ENCODE results near the gene MLLT3.

Gene MLLT3

DNA sequence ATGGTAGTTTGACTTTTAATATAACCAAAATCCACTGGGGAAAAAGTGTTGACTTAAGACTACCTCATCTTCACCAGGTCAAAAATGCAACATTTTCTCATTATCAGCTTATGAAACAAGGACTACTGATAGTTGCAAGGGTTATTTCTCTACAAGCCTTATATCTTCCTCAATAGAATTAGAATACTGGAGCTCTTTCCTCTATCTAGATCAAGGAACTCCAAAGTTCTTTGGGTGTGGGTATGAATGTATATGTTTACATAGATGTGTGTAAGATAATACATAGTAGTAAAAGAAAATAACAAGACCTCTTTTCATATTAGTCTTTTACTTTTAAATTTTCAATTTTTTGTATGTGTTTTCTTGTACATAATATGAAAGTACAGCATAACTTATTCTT, 244.5 kb downstream of the MLLT3 start:
- no peak for DNase-seq (ENCODE audit: low read depth)

DNA sequence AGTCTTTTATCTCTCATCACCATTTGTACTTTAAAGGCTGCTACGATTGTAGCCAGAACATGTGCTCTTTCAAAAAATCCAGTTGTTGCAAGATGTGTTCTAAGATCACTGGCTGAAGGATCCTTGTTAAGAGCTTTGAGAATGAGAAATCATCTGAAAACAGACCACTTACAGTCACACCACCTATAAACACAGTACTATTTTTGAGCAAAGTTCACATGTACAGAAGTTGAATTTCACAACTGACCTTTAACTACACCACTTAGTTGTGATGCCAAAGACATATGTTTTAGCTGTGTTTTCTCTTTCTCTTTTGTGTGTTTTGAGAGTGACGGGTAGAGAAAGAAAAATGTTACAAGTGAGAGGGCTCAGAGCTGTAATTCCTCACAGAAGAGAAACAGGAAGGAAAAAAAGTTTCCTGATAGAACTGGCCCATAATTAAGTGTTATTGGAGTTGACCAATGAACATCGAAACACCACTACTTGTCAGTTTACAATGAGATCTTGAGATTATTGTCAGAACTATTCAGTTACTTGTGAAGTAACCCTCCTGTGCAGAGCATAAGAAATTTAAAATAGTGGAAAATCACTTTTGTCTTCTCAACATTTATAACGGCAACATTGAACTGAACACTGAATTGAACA, 245.4 kb downstream of the MLLT3 start:
- DNase-seq (ENCODE audit: low read depth): no peak

DNA sequence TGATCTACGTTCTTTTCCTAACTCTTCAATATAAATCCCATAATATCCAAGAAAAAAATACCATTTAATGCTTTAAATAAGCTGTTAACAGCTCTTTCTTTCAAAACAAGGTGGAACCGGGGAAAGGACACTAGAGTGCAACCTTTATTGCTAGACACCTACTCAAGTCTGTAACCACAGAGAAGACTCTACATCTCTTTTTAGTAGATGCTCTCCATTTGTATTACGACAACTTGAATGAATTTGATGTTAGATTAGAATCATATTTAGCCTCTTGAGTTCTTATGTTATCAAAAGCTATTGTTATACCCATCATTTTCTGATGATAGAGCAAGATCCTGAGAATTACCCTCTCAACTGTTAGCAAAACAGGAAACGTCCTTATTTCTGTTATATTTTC, 246.3 kb downstream of the MLLT3 start:
- DNase-seq (ENCODE audit: low read depth): no peak

DNA sequence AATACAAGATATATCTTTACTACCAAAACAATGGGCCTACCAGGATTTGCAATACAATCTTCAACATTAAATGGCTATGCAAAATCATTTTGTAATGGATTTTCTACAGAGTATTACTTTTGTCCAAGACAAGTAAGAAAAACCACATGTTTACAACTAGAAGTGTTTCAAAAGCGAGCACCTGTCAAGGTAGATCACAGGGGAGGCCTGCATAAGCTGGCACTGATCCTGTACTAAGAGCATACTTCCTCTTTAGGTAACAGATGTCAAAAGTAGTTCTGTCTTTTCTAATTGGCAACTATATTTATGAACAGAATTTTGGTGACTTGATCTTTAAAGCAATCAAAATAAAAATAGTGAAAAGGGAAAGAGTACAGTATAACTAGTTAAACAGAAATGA, 249.0 kb downstream of the MLLT3 start:
- no peak for DNase-seq (ENCODE audit: low read depth)

DNA sequence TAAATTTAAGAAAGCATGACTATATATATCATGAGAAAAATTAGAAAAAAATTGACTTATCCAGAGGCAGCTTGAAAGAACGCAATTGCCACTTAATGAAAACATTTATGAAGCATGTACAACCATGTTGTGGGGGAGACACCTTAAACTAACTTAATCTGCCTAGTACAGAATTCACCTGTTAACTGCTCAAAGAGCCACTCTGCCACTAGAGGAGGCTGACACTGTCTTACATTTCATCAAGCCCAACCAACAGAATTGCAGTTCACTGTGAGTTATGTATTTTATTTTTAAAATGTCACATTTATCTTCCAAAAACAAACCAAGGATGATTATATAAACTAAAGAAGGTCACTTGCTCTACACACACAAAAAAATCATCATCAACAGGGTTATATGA, 252.9 kb downstream of the MLLT3 start:
- DNase-seq (ENCODE audit: low read depth): no peak

DNA sequence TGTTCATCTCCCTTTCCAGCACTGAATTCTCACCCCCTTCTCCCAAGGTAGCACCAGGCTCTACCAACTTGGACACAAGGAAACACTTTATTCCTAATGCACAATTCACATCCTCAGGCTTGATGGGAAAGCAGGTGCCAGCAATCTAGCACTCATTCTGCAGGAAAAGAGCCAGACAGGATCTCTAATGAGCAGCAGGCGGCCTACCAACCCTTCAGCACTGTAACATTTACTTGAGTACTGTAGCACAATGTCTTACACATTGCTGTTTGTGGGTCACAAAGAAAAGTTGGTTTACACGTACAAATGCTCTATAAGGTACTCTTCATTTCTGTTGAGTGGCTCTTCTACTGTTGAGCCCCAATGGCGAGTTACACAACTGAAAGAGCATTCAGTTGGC, 254.4 kb downstream of the MLLT3 start:
- no peak for DNase-seq (ENCODE audit: low read depth)

DNA sequence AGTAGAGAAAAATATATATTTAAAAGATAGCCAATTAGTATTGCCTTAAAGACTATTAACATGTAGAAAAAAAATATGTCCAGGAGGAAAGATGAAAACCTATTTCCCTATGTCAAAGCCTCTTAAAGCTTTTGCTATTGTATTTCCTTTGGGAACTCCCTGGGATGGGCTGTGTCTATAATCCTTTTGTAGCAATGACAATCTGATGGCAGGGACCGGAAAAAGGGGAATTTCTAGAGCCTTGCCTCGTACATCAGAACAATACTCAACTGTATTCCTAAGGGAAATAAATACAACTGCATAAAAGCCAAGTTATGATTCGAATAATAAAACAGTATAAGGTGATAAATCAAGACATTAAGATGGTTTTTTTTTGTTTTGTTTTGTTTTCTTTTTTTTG, 257.3 kb downstream of the MLLT3 start:
- DNase-seq (ENCODE audit: low read depth): no peak

DNA sequence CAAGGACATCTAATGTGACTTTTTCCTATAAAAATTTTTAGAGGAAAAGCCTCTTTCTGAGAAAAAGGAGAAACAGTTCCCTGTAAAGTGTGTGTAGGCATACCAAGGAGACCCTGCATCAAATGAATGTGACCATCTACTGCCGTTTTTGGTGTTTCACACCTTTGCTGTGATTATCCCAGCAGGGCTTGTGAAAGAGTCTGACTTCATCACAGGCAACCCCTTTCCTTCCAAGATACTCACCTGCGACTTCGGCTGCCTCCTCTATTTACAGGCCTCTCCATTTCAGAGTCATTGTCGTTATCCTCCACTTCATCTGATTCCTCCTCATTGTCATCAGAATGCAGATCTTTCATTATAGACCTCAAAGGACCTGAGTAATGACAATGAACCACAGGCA, 259.1 kb downstream of the MLLT3 start:
- DNase-seq (ENCODE audit: low read depth): no peak

DNA sequence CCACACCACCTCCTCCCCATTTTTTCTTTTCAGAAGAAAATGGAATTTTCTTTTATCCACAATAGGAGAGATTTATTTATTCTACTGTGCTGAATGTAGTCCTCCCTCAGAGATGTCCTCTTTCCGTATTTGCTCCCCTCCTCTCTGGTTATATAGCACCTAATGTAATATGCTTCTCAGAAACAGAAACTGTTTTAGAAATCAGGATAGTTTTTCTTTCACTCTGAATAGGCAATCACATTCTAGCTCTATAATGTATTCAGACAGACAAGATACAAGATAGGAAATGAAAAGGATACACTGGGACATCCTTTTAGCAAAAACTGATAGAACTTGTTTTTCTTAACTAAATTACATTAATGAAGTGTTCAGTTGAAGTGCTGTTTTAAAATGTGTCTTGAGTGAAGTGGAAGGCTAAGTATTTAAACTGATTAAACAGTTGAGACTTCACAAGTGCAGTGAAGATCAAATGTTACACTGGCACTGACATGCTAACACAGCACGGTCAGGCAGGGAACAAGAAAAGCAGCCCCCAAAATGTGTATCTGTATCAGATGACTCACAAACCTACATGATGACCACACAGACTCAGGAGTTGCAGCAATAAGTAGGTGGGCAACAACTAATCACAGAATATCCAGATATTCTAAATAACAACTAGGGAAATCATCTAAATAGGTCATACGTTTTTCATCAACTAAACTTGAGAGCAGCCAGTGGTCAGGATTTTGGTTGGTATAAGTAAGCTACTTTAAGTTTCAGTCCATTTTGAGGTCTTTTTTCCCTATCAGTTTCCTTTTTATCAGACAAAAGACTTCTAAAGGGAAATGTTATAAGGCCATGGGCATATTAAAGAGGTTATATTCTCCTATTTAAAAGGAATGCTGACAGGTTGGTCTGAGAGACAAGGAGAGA, 260.4 kb downstream of the MLLT3 start:
- no peak for DNase-seq (ENCODE audit: low read depth)

DNA sequence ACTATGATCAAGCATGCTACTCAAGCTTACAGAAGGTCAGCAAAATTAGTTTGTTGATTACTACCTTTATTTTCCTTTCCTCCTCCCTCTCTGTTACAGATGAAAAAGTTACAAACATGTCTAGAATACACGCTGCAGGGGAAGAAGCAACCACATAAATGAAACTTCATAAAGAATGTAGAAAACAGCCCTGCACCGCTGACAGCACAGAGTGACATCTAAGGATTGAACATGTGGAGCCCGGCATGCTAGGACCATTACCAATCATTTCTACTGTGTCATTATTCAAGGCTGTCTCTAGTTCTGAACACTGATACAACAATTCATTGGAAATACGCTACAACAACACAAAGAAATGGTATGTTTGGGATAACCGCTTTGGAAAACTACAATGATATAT, 261.1 kb downstream of the MLLT3 start:
- DNase-seq (ENCODE audit: low read depth): no peak

DNA sequence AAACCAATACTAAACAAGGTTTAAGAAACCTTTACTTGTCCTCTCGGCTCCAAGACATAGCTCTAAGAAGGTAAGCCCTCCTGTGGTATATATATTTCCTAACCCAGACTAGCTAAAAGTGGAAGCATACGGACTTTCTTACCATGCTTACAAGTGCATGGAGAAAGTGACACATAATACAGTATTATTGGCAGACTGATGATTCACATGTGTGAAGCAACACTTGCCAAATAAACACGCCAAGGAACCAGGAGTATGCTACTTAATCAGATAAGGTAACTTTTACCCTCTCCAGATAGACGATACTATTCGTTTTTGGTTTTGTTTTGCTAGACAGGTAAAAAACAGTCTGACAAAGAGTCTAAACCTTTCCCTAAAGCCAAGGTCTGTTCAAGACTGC, 264.1 kb downstream of the MLLT3 start:
- DNase-seq (ENCODE audit: low read depth): no peak

DNA sequence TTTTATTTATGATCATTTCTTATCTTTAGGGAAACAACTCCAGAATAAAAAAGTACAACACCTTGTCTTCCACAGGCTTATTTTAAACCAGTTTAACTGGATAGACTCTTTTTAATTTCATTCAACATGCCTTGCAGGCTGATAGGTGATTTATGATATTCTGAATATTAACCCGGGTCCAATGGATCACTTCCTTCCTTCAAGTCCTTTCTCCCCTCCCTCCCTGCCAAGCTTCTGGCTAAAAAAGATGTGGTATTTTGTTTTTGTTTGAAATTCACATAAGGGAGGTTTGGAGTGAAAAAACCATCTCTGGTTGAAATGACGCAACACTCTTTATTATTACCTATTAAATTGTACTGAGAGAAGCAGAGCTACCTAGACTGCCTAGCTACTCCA, 265.3 kb downstream of the MLLT3 start:
- DNase-seq (ENCODE audit: low read depth): no peak

DNA sequence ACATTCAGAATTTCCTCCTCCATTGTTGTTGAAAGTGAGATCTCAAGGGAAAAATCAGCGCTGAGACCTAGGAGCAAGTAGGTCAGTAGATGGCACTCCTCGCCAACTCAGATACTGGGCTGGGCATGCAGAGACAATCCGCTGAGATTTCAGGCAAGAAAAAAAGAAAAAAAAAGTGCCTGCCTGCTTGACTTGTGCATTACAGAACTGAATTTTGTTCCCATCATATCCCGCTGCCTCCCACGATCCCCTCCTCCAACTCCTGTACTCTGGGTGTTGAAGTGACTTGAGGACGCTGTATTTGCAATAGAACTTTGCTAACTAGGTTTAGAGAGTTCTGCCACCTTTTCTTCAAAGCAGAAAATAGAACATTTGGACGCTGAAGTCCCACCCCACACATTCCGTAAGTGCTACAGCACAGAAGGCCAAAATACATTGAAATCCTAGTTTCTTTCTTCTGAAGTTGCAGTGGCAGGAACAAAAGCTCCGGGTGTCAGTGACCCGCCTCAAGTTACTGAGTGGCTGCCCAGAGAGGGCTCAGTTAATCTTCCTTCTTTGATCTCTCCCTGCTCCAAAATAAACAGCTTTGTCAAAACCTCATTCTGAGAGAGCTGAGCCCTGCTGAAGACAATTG, 265.8 kb downstream of the MLLT3 start:
- DNase-seq (ENCODE audit: low read depth): peak; percentile 59

DNA sequence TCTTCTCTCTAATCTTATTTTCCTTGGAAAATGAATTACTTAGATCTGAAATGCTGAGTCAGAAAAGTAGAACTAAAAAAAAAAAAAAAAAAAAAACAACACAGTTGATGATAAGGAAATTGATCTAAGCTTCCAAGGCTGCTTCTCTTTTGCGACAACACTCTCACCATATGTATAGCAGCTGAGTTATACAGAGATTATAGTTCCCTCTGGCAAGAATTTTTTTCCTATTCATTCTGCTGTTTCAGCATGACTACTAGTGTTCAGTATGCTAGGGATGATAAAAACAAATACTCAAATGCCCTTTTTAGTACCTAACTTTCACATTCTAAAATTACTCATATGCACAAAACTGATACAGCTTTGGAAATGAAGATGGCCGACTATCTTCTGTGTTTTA, 267.3 kb downstream of the MLLT3 start:
- peak; percentile 33 for DNase-seq (ENCODE audit: low read depth)

DNA sequence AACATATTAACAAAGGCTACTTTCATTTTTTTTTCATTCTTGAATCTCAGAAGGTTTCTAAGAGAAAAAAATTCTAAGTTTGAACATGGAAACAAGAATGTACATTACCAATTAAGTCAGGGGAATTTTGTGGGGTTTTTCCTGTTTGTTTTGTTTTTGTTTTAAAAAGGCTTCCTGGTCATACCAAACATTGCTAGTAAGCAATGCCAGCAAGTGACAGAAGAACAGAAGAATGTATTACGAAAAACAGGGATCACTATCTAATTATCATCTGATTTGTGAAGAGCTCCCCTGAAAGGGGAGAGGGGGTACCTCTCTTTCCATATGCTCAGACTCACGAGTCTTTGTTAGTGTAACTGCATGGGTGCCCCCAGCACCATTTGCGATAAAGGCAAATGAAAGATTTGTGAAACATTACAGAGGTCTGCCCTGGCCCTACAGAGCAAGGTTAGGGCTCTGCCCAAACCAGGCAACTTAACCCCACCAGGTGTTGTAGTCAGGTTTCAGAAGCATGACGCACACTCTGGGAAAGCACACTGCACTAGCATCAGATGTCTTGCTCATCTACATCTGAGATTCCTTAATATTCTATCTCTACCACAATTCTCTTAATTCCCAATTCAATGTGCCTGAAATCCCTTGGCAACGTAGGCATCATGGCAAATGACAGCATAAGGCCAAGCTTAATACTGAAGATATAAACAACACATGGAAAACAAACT, 268.2 kb downstream of the MLLT3 start:
- no peak for DNase-seq (ENCODE audit: low read depth)

DNA sequence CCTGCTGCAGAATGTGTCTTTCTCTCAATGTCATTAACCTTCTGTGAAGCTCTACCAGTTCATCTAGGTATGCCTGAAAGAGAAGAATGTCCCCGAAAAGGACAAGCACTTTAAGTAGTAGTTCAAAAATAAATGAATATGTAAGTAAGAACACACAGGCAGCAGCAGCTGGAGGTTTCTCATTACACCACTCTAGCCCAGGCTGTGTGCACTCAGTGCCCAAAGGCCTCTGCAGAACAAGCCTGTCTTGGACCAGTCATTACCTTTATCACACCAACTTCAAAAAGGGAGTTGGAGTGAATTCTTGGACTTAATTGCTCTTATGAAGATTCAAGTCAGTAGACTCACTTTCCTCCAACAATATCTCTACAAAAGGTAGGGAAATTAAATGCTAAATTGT, 268.8 kb downstream of the MLLT3 start:
- DNase-seq (ENCODE audit: low read depth): no peak

DNA sequence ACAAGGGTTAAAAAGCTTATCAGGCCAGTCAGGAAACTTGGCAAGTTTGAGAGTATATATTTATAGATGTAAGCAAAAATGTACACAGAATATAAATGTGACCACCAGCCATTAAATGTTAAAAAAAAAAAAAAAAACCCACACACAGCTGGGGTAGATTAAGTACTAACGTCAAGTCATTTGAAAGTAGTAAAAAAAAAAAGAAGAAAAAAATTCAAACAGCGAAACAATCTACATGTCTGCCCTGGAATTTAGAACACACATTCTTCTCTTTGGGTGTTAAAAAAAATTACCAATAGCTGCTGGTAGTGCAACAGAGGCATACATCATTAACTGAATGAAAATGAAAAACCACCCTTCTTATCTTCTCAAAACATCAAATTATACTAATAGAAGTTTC, 269.7 kb downstream of the MLLT3 start:
- DNase-seq (ENCODE audit: low read depth): no peak

DNA sequence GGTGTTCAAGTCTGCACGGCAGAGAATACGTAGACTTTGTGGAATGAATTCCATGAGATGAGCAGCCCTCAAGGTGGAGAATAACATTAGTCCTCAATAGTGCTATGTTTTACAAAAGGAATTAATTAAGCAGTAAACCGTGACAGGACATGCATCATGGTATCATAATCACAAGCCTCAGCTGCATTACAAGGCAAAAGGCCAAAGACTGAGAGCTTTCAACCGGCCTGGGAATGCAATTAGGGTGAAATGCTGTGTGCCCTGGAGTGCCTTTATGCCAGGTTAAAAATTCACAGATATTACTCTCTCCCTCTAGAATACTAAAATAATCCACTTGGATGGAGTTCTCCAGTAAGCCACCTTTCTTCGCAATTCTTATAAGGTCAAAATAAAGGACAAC, 270.6 kb downstream of the MLLT3 start:
- DNase-seq (ENCODE audit: low read depth): no peak

DNA sequence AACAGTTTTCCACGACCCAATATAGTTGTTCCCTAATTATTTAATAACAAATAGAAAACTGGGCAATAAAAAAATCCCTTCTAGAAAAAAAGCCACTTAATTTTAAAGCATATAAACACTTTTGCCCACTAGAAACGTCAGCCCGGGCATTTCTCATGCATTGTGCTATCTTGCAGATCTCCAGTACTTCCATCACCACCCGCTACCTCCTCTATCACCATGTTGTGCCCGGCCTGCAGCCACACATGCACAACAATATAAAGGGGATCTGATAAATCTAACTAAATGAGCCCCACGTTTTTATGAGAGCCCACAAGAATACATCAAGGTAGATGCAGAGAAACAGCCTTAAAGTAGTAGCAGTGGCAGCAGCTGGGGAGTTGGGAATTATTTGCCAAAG, 272.7 kb downstream of the MLLT3 start:
- no peak for DNase-seq (ENCODE audit: low read depth)

DNA sequence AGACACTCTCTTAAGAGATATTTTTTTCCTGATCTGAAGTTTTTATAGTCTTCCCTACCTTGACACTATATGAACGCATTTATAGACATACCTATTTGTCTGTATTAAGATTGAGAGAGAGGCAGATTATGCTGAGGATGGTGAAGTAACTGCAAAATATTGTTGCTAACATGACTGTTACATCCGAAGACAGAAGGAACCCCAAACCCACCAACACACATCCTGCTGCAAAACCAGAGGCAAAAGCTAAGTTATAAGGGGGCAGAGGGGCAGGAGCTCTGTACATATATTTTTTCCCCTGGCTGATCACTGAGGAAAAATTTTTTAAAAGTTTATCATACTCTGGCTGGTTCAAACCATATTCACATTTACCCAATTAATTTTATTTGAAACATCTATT, 279.0 kb downstream of the MLLT3 start:
- DNase-seq (ENCODE audit: low read depth): no peak

DNA sequence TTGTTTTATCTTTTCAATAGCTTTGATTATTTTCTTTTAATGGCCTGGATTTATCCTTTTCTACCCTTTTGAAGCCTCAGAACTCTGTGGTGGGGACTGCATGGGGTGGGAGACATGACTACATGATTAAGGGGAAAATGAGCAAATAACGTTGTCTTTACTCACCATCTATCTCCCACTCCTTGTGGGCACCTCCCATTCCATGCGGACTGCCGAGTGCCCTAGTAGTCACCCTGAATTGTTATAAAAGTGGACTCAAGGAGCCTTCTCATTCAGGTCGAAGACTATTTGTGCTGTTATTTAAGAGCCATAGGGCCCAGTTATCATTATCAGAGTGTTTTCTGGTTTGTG, 281.8 kb downstream of the MLLT3 start:
- no peak for DNase-seq (ENCODE audit: low read depth)

DNA sequence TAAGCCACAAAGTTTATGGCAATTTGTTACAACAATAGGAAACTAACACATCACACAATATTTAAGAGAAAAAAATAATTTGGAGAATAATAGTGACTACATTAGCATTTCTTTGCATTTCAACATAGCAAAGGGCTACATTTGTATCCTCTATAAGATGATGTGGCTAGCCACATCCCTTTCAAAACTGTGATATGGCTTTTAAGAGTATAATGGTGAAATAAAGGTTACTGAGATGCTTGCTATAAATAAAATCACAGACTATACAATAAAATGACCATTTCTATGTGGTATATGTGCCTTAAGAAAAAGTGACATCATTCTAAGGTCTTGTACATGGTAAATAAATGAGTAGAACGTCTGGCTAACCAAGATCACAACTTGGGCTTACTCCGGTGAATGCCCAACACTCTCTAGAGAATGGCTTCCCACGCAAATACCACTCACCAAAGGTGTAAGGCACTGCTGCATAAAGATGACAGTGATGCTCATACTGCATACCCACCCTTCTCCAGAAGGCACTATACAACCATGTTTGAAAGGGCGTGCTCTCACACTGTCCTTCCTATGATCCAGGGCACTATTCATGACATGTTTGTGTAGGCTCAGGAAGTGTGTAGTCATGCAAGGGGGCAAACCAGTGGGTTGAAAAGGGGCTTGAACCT, 286.5 kb downstream of the MLLT3 start:
- DNase-seq (ENCODE audit: low read depth): no peak
